ENCODE measurements around the gene TTC17. TPM values are rescaled to one million over a fixed set of nuclear protein-coding genes. Genes with fewer than 3 reads are reported as not detected.
A peak's percentile ranks its signal among the peaks of the same experiment; 100 is the strongest.
"Not testable (repeated sequence)": the region's sequence is repeated elsewhere in the genome, so short reads cannot be mapped to it uniquely, and the experiment has no call there.

Gene TTC17, protein sequence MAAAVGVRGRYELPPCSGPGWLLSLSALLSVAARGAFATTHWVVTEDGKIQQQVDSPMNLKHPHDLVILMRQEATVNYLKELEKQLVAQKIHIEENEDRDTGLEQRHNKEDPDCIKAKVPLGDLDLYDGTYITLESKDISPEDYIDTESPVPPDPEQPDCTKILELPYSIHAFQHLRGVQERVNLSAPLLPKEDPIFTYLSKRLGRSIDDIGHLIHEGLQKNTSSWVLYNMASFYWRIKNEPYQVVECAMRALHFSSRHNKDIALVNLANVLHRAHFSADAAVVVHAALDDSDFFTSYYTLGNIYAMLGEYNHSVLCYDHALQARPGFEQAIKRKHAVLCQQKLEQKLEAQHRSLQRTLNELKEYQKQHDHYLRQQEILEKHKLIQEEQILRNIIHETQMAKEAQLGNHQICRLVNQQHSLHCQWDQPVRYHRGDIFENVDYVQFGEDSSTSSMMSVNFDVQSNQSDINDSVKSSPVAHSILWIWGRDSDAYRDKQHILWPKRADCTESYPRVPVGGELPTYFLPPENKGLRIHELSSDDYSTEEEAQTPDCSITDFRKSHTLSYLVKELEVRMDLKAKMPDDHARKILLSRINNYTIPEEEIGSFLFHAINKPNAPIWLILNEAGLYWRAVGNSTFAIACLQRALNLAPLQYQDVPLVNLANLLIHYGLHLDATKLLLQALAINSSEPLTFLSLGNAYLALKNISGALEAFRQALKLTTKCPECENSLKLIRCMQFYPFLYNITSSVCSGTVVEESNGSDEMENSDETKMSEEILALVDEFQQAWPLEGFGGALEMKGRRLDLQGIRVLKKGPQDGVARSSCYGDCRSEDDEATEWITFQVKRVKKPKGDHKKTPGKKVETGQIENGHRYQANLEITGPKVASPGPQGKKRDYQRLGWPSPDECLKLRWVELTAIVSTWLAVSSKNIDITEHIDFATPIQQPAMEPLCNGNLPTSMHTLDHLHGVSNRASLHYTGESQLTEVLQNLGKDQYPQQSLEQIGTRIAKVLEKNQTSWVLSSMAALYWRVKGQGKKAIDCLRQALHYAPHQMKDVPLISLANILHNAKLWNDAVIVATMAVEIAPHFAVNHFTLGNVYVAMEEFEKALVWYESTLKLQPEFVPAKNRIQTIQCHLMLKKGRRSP
- polyA plus RNA-seq = 10 to 100 TPM; 31.3 to 49.1 (median 47.7) TPM

DNA sequence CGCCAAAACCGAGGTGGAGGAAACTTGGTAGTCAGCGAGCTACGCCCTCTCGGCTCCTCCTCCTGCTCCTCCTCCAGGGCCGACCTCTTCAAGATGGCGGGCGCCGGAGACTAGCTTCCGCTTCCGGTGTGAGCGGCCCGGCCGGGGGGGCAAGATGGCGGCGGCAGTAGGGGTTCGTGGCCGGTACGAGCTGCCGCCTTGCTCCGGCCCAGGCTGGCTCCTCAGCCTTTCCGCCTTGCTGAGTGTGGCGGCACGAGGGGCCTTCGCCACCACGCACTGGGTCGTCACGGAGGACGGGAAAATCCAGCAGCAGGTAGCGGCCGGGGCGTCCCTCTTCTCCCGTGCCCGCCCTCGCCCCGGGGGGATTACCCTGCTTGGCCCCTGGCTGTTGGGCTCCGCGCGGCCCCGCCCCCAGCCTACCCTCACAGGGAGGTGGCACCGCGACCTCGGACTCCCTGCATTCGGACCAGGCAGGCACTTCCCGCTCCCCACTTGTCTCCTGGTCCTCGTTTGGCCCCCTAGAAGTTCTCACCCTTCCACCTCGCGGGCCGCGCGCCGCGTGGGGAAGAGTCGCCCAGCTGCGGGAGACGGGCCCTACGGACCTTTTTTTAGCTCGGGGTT, at the start of gene TTC17:
TTC17 (plus strand) TSS at position 120 of the 621 bp plus-strand sequence; CDS start at position 155, 35 bp downstream.
- peaks cover 42 to 61% of the 10 kb centered on the region in 2 donors for H3K4me1 Mint-ChIP-seq

DNA sequence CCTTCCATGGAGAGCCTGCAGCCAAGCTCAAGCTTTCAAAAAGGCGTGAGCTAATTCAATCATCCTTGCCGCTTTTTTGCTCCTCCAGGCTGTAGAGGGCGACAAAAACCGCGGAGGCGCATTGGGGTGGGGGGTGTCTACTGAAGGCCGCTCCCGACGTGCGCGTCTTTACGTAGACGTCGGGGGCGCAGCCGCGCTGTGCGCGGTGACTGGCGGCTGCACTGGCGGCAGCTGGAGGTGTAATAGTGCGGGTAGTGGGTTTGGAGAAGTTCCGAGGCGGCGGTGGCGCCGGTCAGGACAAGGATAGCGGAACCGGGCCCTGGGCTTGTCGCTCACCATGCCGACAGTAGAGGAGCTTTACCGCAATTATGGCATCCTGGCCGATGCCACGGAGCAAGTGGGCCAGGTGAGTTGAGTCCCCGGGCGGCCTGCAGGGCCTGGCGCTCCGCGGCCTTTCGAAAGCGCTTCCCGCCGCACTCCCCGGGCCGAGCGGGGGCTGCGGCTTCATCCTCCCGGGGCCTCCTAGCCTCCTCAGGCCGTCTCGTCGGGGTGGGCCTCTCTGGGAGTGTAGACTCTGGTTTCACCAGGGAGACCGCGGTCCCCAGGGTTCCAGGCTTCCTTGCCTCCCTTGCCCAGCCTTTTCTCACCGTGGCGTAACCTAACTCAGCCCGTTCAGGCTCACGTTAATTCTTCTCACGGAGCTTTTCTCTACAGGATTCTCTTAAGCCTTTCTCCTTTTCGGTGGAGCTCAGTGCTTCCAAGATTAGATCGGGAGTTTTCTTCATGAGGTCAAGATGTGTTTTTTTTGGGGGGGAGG, 46.7 kb upstream of the TTC17 start, which contains the start of gene API5:
API5 (plus strand) TSS at position 206 of the 817 bp plus-strand sequence; CDS start at position 338, 132 bp downstream.
- H3K9me3 Mint-ChIP-seq = no peaks in the 10 kb centered on the region
- peak; percentile 89 to 92 (median 90) for DNase-seq
- no peaks in the 10 kb centered on the region for H3K36me3 Mint-ChIP-seq
- peak within 1 kb of the TSS; percentile 86 to 98 (median 94) for H3K27ac Mint-ChIP-seq
- peak within 1 kb of the TSS; percentile 96 to 98 (median 97) for H3K4me3 Mint-ChIP-seq
- peaks cover 50 to 57% of the 10 kb centered on the region in 2 donors for H3K4me1 Mint-ChIP-seq
- H3K27me3 Mint-ChIP-seq (ENCODE audit: low read depth in 3 of 3) = peaks cover 2 to 12% (median 7%) of the 10 kb centered on the region in 3 donors

More for the DNA sequence above, at the start of gene TTC17:
- peak; percentile 90 to 92 (median 91) for DNase-seq
- Mint-ChIP-seq H3K27ac (peak within 1 kb of the TSS; percentile 97 to 99 (median 98)), H3K36me3 (no peaks in the 10 kb centered on the region), H3K27me3 (ENCODE audit: low read depth in 3 of 3) (peaks cover 0 to 12% (median 4%) of the 10 kb centered on the region in 3 donors), H3K9me3 (no peaks in the 10 kb centered on the region), H3K4me3 (peak within 1 kb of the TSS; percentile 98 to 100 (median 99))

DNA sequence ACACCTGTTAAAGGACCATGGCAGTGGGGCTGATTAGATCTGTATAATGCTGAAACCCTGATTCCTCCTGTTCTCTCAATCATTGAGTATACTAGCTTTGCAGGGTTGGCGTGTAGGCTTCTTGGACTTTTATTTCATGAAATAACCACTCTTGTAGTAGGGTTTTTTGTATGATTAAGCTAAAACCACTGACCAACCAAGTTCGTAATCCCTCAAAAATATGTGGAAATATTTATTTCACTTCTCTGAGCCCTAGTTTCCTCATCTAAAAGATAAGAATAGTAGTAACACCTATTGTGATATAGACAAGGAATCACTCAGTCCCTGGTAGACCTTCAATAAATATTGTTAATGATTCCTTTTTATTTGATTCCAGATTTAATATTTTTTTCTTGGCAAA, 42.8 kb upstream of the TTC17 start:
- peaks cover 0 to 2% (median 2%) of the 10 kb centered on the region in 3 donors for H3K36me3 Mint-ChIP-seq
- no peak for DNase-seq
- peaks cover 0 to 12% (median 7%) of the 10 kb centered on the region in 3 donors for H3K27me3 Mint-ChIP-seq (ENCODE audit: low read depth in 3 of 3)
- H3K4me1 Mint-ChIP-seq = peaks cover 57 to 62% of the 10 kb centered on the region in 2 donors
- H3K9me3 Mint-ChIP-seq = no peaks in the 10 kb centered on the region
- H3K4me3 Mint-ChIP-seq = peak overlapping the region in 1 of 5 donors; percentile 8
- peak overlapping the region in 5 of 6 donors; percentile 46 to 70 (median 62) for H3K27ac Mint-ChIP-seq

DNA sequence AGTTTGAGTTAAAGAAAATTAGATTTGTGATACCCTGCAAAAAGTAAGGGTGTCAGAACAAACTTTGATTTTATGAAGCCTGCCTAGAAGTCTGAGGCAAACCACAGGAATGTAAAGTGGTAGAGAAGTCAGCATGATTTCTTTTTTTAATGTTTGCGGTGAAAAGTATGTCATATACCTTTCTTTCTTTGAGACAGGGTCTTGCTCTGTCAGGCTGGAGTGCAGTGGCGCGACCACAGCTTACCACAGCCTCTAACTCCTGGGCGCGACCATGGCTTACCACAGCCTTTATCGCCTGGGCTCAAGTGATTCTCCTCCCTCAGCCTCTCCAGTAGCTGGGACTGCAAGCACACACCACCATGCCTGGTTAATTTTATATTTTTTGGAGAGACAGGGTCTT, 42.3 kb upstream of the TTC17 start:
- Mint-ChIP-seq H3K27ac (peak overlapping the region; percentile 46 to 70 (median 60)), H3K36me3 (peaks cover 0 to 5% (median 4%) of the 10 kb centered on the region in 3 donors), H3K9me3 (no peaks in the 10 kb centered on the region), H3K4me1 (peaks cover 54 to 60% of the 10 kb centered on the region in 2 donors), H3K27me3 (ENCODE audit: low read depth in 3 of 3) (peaks cover 0 to 10% (median 7%) of the 10 kb centered on the region in 3 donors), H3K4me3 (peak overlapping the region in 3 of 5 donors; percentile 2 to 41 (median 6))
- DNase-seq = peak; percentile 29 to 34 (median 34)

DNA sequence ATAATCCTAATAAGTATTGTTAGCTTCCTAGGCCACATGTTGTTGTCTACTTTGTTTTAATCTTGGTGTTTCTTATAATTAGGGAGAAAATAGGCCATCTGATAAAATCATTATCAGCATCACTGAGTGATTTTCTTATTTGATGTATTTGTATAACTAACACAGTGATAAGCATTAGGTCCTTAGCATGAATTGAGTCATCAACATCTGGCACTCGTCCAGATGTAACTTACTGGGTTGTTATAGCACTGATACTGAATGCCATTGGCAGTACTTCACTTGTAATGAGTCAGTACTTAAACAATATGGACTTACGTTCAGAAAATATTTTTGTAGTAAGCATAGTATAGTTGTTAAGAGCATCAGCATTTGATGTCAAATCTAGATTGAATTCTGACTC, 30.7 kb upstream of the TTC17 start:
- Mint-ChIP-seq H3K9me3 (no peaks in the 10 kb centered on the region), H3K4me3 (no peak overlapping the region), H3K27me3 (ENCODE audit: low read depth in 3 of 3) (no peaks in the 10 kb centered on the region), H3K27ac (no peak overlapping the region), H3K4me1 (no peaks in the 10 kb centered on the region), H3K36me3 (peaks cover 35 to 82% (median 48%) of the 10 kb centered on the region in 3 donors)
- DNase-seq = no peak

DNA sequence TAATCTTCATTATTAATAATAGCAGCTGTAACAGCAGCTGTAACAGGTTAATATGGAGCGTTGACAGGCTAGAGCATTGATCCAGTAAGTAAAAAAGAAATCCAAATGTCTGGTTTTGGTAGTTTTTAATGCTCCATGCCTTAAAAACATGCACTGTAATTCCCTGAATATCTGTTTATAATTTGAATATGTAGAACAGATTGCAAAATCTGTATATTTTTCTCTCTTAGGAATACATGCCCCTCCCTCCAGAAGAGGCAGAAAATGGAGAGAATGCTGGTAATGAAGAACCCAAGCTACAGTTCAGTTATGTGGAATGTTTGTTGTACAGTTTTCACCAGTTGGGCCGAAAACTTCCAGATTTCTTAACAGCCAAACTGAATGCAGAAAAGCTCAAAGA, 30.2 kb upstream of the TTC17 start:
- H3K27ac Mint-ChIP-seq = no peak overlapping the region
- H3K36me3 Mint-ChIP-seq = peaks cover 32 to 81% (median 44%) of the 10 kb centered on the region in 3 donors
- H3K27me3 Mint-ChIP-seq (ENCODE audit: low read depth in 3 of 3) = no peaks in the 10 kb centered on the region
- H3K4me3 Mint-ChIP-seq = no peak overlapping the region
- no peaks in the 10 kb centered on the region for H3K9me3 Mint-ChIP-seq
- no peaks in the 10 kb centered on the region for H3K4me1 Mint-ChIP-seq
- no peak for DNase-seq

DNA sequence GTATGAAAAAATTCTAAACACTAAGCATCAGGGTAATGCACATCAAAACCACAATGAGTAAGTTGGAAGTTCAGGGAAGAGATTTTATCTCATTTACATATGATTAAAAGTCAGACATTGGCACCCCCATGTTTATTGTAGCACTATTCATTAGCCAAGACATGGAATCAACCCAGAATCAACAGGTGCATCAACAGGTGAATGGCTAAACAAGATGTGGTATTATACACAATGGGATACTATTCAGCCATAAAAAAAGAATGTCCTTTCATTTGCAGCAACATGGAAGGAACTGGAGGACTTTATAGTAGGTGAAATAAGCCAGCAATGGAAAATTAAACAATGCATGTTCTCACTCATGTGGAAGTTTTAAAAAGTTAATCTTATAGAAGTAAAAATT, 17.6 kb upstream of the TTC17 start:
- no peak for DNase-seq
- peaks cover 0 to 27% (median 5%) of the 10 kb centered on the region in 3 donors for H3K36me3 Mint-ChIP-seq
- no peak overlapping the region for H3K4me3 Mint-ChIP-seq
- no peaks in the 10 kb centered on the region for H3K4me1 Mint-ChIP-seq
- H3K27ac Mint-ChIP-seq = peak overlapping the region in 1 of 6 donors; percentile 25
- no peaks in the 10 kb centered on the region for H3K27me3 Mint-ChIP-seq (ENCODE audit: low read depth in 3 of 3)
- H3K9me3 Mint-ChIP-seq = no peaks in the 10 kb centered on the region

DNA sequence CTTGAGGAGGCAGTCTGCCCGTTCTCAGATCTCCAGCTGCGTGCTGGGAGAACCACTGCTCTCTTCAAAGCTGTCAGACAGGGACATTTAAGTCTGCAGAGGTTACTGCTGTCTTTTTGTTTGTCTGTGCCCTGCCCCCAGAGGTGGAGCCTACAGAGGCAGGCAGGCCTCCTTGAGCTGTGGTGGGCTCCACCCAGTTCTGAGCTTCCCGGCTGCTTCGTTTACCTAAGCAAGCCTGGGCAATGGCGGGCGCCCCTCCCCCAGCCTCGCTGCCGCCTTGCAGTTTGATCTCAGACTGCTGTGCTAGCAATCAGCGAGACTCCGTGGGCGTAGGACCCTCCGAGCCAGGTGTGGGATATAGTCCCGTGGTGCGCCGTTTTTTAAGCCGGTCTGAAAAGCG, 7.3 kb upstream of the TTC17 start:
- not testable (repeated sequence) for H3K4me1 Mint-ChIP-seq; DNase-seq; H3K27me3 Mint-ChIP-seq (ENCODE audit: low read depth in 3 of 3); H3K4me3 Mint-ChIP-seq; H3K9me3 Mint-ChIP-seq; H3K27ac Mint-ChIP-seq; H3K36me3 Mint-ChIP-seq

DNA sequence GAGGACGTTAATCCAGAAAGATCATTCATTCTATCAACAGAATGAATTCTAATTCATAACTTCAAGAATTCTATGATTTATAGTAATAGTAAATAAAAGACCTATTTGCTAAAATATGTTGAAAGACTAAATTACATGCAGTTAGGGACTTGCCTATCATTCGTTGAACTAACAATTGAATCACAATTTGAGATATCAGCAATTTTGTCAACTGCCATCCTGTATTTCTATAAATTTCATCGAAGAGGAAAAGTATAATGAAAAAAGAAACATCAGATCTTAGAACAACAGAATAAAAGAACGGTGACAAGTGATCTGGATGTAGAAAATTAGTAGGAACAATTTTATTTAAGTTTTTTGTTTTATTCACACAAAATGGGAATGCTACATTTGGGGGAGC, 4.4 kb upstream of the TTC17 start:
- Mint-ChIP-seq H3K27me3 (ENCODE audit: low read depth in 3 of 3) (peaks cover 0 to 8% (median 4%) of the 10 kb centered on the region in 3 donors), H3K27ac (no peak overlapping the region), H3K9me3 (peaks cover 0 to 1% (median 0%) of the 10 kb centered on the region in 6 donors), H3K4me1 (peaks cover 13 to 15% of the 10 kb centered on the region in 2 donors), H3K36me3 (peaks cover 3 to 5% (median 5%) of the 10 kb centered on the region in 3 donors), H3K4me3 (no peak overlapping the region)
- DNase-seq = no peak

DNA sequence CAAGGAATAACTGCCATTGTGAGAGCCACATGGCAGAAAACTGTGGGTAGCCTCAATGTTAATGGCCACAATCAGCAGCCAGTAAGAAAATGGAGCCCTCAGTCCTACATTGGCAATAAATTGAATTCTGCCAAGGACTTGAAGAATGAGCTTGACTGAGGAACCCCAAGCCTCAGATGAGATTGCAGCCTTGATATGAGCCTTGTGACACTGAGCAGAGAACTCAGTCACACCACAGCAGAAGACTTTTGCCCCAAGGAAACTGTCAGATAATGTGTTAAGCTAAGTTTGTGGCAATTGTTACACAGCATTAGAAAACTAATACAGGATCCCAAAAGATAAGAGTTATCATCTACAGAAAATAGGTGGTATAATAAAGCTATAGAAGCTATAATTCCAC, 2.4 kb upstream of the TTC17 start:
- H3K4me1 Mint-ChIP-seq = peaks cover 31 to 36% of the 10 kb centered on the region in 2 donors
- no peak overlapping the region for H3K4me3 Mint-ChIP-seq
- peaks cover 0 to 1% (median 0%) of the 10 kb centered on the region in 6 donors for H3K9me3 Mint-ChIP-seq

DNA sequence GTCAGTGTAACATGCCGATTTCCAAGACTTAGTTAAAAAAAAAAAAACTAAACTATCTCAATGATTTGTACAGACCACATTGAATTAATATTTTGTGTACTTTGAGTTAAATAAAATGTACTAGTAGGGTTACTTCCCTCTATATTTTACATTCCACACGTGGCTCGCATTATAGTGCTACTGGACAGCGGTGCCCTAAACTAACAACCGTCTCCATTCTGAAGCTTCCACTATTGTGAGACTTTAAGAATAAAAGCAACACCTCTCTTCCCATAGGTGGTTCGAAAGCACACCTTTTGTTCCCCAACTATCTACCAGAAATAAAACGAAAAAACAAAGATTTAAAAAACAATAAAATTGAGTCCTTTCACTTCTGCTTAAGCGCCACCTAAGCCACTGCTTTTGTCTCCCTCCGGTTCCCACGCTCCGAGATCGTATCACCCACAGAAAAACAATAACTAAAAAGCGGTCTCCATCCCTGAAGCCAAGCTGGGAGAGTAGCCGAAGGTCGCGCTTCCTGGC, 380 bp upstream of the TTC17 start:
- no peaks in the 10 kb centered on the region for H3K36me3 Mint-ChIP-seq
- peaks cover 0 to 12% (median 4%) of the 10 kb centered on the region in 3 donors for H3K27me3 Mint-ChIP-seq (ENCODE audit: low read depth in 3 of 3)
- no peak for DNase-seq
- H3K4me1 Mint-ChIP-seq = peaks cover 37 to 56% of the 10 kb centered on the region in 2 donors
- peak overlapping the region; percentile 98 to 100 (median 99) for H3K4me3 Mint-ChIP-seq
- no peaks in the 10 kb centered on the region for H3K9me3 Mint-ChIP-seq
- H3K27ac Mint-ChIP-seq = peak overlapping the region; percentile 97 to 99 (median 98)

More for the DNA sequence above, 2.4 kb upstream of the TTC17 start:
- Mint-ChIP-seq H3K27me3 (ENCODE audit: low read depth in 3 of 3) (peaks cover 0 to 12% (median 4%) of the 10 kb centered on the region in 3 donors), H3K27ac (no peak overlapping the region), H3K36me3 (peaks cover 3 to 5% (median 5%) of the 10 kb centered on the region in 3 donors)
- DNase-seq = no peak

DNA sequence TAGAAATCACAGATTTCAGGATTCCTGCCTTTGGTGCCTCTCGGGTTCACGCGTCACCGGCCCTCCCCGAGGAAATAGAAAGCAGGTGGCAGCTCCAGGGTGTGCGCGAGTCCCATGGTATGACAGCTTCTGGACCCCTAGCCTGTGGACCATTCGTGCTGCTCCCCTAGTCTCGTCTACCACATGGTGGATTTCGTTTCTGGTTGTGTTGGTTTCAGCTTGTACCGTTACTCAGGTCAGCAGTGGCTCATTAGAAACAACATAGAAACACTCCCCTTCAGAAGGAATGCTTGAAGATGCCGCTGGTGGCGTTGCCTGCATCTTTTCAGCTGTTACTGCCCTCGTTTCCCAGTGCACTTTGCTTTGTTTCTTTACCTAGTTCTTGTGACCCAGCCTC, 700 bp downstream of the TTC17 start:
- peak overlapping the region; percentile 98 to 100 (median 99) for H3K4me3 Mint-ChIP-seq
- H3K27ac Mint-ChIP-seq = peak overlapping the region; percentile 97 to 99 (median 98)
- no peak for DNase-seq
- H3K9me3 Mint-ChIP-seq = no peaks in the 10 kb centered on the region
- H3K36me3 Mint-ChIP-seq = no peaks in the 10 kb centered on the region
- H3K4me1 Mint-ChIP-seq = peaks cover 42 to 62% of the 10 kb centered on the region in 2 donors
- peaks cover 0 to 12% (median 4%) of the 10 kb centered on the region in 3 donors for H3K27me3 Mint-ChIP-seq (ENCODE audit: low read depth in 3 of 3)
